Measurements from ENCODE around the gene GCN1. TPM values are rescaled to one million over a fixed set of nuclear protein-coding genes. Genes with fewer than 3 reads are reported as not detected.

The GCN1 gene
- total RNA-seq, 1 experiment from 2014 or later, result 254 TPM

GRCh38 chr12:120159509-120160237 lies 34.8 kb downstream of the GCN1 start:
- Histone ChIP-seq H3K36me3 (ENCODE audit: low read depth, low read length) (peaks cover 97% of the 10 kb centered on the region), H3K9me3 (ENCODE audit: low read length) (no peaks in the 10 kb centered on the region), H3K27ac (ENCODE audit: low read length) (no peak overlapping the region), H3K4me2 (ENCODE audit: low read length) (no peak overlapping the region), H4K20me1 (ENCODE audit: low read length) (no peaks in the 10 kb centered on the region), H2AFZ (ENCODE audit: low read length) (no peak overlapping the region), H3K27me3 (ENCODE audit: low read length) (no peaks in the 10 kb centered on the region), H3K9me2 (replicated peaks; ENCODE audit: low read length) (no peaks in the 10 kb centered on the region), H3K4me3 (ENCODE audit: low read length) (no peak overlapping the region), H3K9ac (ENCODE audit: low read length) (no peak overlapping the region), H3K4me1 (ENCODE audit: insufficient read depth, low read length) (no peaks in the 10 kb centered on the region), H3F3A (ENCODE audit: low read length, unreplicated experiment) (no peaks in the 10 kb centered on the region), H3K79me2 (ENCODE audit: low read length) (no peaks in the 10 kb centered on the region)
- TF ChIP-seq CTCF (conservative IDR thresholded peaks at IDR 0.05; ENCODE audit: low read depth, low read length), result no peak
- TF ChIP-seq EZH2phosphoT487 (IDR thresholded peaks at IDR 0.05; ENCODE audit: borderline replicate concordance, low read length), result no peak
- no peak for TF ChIP-seq EZH2 (IDR thresholded peaks at IDR 0.05; ENCODE audit: low read length, unreplicated experiment)
- BruUV-seq (replicated peaks), result no TSS peak
- no peak for DNase-seq
- ChIA-PET POLR2A (ENCODE audit: unreplicated experiment) (no interaction called here), CTCF (no interaction called here)
- ATAC-seq, result no peak
- intact Hi-C loops (cut with micrococcal nuclease), result no loop called here

- POLR2A ChIA-PET (ENCODE audit: unreplicated experiment), result interaction anchor here (0.6 kb wide), 1 partner anchor 9 kb away, joined by 33 read pairs; no protein-coding TSS in a partner anchor
- intact Hi-C loops (cut with micrococcal nuclease), result no loop called here
- CTCF ChIA-PET, result no interaction called here
- Histone ChIP-seq H2AFZ (ENCODE audit: low read length) (no peak overlapping the region), H3K4me3 (ENCODE audit: low read length) (no peak overlapping the region), H3K9me3 (ENCODE audit: low read length) (no peaks in the 10 kb centered on the region), H3K4me1 (ENCODE audit: insufficient read depth, low read length) (no peaks in the 10 kb centered on the region), H3K9me2 (replicated peaks; ENCODE audit: low read length) (no peaks in the 10 kb centered on the region), H3K27me3 (ENCODE audit: low read length) (no peaks in the 10 kb centered on the region), H3F3A (ENCODE audit: low read length, unreplicated experiment) (no peaks in the 10 kb centered on the region), H4K20me1 (ENCODE audit: low read length) (no peaks in the 10 kb centered on the region), H3K27ac (ENCODE audit: low read length) (no peak overlapping the region), H3K4me2 (ENCODE audit: low read length) (no peak overlapping the region), H3K36me3 (ENCODE audit: low read depth, low read length) (peaks cover 97% of the 10 kb centered on the region), H3K79me2 (ENCODE audit: low read length) (no peaks in the 10 kb centered on the region), H3K9ac (ENCODE audit: low read length) (no peak overlapping the region)
- DNase-seq (no peak), ATAC-seq (no peak)
- TF ChIP-seq CTCF (conservative IDR thresholded peaks at IDR 0.05; ENCODE audit: low read depth, low read length) (no peak), EZH2 (IDR thresholded peaks at IDR 0.05; ENCODE audit: low read length, unreplicated experiment) (no peak), EZH2phosphoT487 (IDR thresholded peaks at IDR 0.05; ENCODE audit: borderline replicate concordance, low read length) (no peak)
- no TSS peak for BruUV-seq (replicated peaks)
These were observed 36.2 kb downstream of the GCN1 start for GRCh38 chr12:120158351-120158750.

GRCh38 chr12:120157678-120158077 lies 36.8 kb downstream of the GCN1 start:
- Histone ChIP-seq H2AFZ (ENCODE audit: low read length) (no peak overlapping the region), H3K9me2 (replicated peaks; ENCODE audit: low read length) (no peaks in the 10 kb centered on the region), H3F3A (ENCODE audit: low read length, unreplicated experiment) (no peaks in the 10 kb centered on the region), H3K79me2 (ENCODE audit: low read length) (no peaks in the 10 kb centered on the region), H3K36me3 (ENCODE audit: low read depth, low read length) (peaks cover 98% of the 10 kb centered on the region), H3K27me3 (ENCODE audit: low read length) (no peaks in the 10 kb centered on the region), H3K9me3 (ENCODE audit: low read length) (no peaks in the 10 kb centered on the region), H3K4me1 (ENCODE audit: insufficient read depth, low read length) (no peaks in the 10 kb centered on the region), H3K27ac (ENCODE audit: low read length) (no peak overlapping the region), H4K20me1 (ENCODE audit: low read length) (no peaks in the 10 kb centered on the region), H3K4me2 (ENCODE audit: low read length) (no peak overlapping the region), H3K4me3 (ENCODE audit: low read length) (no peak overlapping the region), H3K9ac (ENCODE audit: low read length) (no peak overlapping the region)
- POLR2A ChIA-PET (ENCODE audit: unreplicated experiment), result no interaction called here
- TF ChIP-seq CTCF (conservative IDR thresholded peaks at IDR 0.05; ENCODE audit: low read depth, low read length) (no peak), EZH2 (IDR thresholded peaks at IDR 0.05; ENCODE audit: low read length, unreplicated experiment) (no peak), EZH2phosphoT487 (IDR thresholded peaks at IDR 0.05; ENCODE audit: borderline replicate concordance, low read length) (no peak)
- no TSS peak for BruUV-seq (replicated peaks)
- intact Hi-C loops (cut with micrococcal nuclease), result no loop called here
- CTCF ChIA-PET, result no interaction called here
- ATAC-seq, result no peak
- DNase-seq, result no peak

Measured in PC-3 (cell line).